DND-41 (cell line): ENCODE measurements around the gene VWA5B1.

Experiments
- CTCF ChIP-seq: IDR thresholded peaks from 2 replicates; pipeline ENCODE4 v1.5.1; 2012; ENCODE audit warnings: borderline replicate concordance, low read length, moderate library complexity, mild to moderate bottlenecking; ENCODE audit not compliant: poor library complexity, severe bottlenecking; ENCODE audit errors: extremely low read depth
- EZH2 ChIP-seq: IDR thresholded peaks from 3 replicates; pipeline ENCODE4 v1.6.1; 2012; ENCODE audit warnings: borderline replicate concordance, low read depth, mild to moderate bottlenecking, moderate library complexity, low read length, inconsistent platforms; ENCODE audit not compliant: severe bottlenecking

GRCh38 chr1:20385630-20386029 lies 95.0 kb downstream of the VWA5B1 start:
- TF ChIP-seq CTCF (no peak), EZH2 (no peak)
